ENCODE results near the gene RAPGEF5. TPM values are rescaled to one million over a fixed set of nuclear protein-coding genes. Genes with fewer than 3 reads are reported as not detected.

RAPGEF5 gene
- total RNA-seq, 5 donors from 2014 or later (not counting 1 experiment from before 2014, with no cell fraction given), result 0.12 to 2.4 (median 0.61) TPM

- Histone ChIP-seq H3K4me1 (ENCODE audit: control insufficient read depth in 1 of 2, extremely low read depth in 1 of 2, insufficient read depth in 2 of 2, low read length in 2 of 2) (no peaks in the 10 kb centered on the region), H3K27ac (ENCODE audit: low read length) (no peak overlapping the region), H3K9me3 (no peaks in the 10 kb centered on the region), H3K27me3 (replicated peaks in 1 of 2; ENCODE audit: control insufficient read depth in 2 of 2, extremely low read depth in 1 of 2, insufficient read depth in 2 of 2, low read length in 1 of 2) (peaks cover 0 to 11% of the 10 kb centered on the region in 2 experiments), H3K4me3 (ENCODE audit: control insufficient read depth in 1 of 2, extremely low read depth in 1 of 2, low read length in 1 of 2) (no peak overlapping the region), H3K36me3 (ENCODE audit: control insufficient read depth in 2 of 2, extremely low read depth in 1 of 2, insufficient read depth in 1 of 2, low read length in 1 of 2) (no peaks in the 10 kb centered on the region)
- POLR2A ChIA-PET, result interaction anchor here in 1 of 2 donors (0.6 kb wide), 1 partner anchor 12 kb away, joined by 3 read pairs; no protein-coding TSS in a partner anchor
- H3K27ac Mint-ChIP-seq, result no peak overlapping the region
- no peaks in the 10 kb centered on the region for H3K27me3 Mint-ChIP-seq
- 90% methylated on average over 5 of the region's 8 CpGs for WGBS (ENCODE audit: insufficient coverage)
- no peaks in the 10 kb centered on the region for H3K4me1 Mint-ChIP-seq
- CTCF ChIA-PET, result no interaction called here
- H3K4me3 Mint-ChIP-seq, result no peak overlapping the region
- DNase-seq (no peak), ATAC-seq (replicated peaks in 1 of 4) (no peak)
- H3K9me3 Mint-ChIP-seq, result no peaks in the 10 kb centered on the region
- H3K36me3 Mint-ChIP-seq, result no peaks in the 10 kb centered on the region
Observed at GRCh38 chr7:22190736-22191135, 166.2 kb downstream of the RAPGEF5 start.

DNA sequence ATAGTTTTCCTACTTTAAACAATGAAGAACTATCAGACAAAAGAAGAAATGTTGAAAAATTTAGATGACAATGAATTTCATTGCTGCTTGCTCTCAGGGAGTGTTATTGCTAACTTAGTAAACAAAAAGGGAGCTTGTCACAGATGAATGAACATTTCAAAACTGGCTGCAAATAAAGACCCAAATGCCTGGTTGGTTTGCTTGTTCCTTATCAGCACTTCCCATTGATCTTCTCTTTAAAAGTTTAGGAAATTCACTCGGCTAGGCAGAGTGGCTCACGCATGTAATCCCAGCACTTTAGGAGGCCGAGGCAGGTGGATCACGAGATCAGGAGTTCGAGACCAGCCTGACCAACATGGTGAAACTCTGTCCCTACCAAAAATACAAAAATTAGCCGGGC, 167.2 kb downstream of the RAPGEF5 start:
- Histone ChIP-seq H3K4me1 (ENCODE audit: control insufficient read depth in 1 of 2, extremely low read depth in 1 of 2, insufficient read depth in 2 of 2, low read length in 2 of 2) (no peaks in the 10 kb centered on the region), H3K9me3 (no peaks in the 10 kb centered on the region), H3K27me3 (replicated peaks in 1 of 2; ENCODE audit: control insufficient read depth in 2 of 2, extremely low read depth in 1 of 2, insufficient read depth in 2 of 2, low read length in 1 of 2) (peaks cover 0 to 11% of the 10 kb centered on the region in 2 experiments), H3K27ac (ENCODE audit: low read length) (no peak overlapping the region), H3K36me3 (ENCODE audit: control insufficient read depth in 2 of 2, extremely low read depth in 1 of 2, insufficient read depth in 1 of 2, low read length in 1 of 2) (no peaks in the 10 kb centered on the region), H3K4me3 (ENCODE audit: control insufficient read depth in 1 of 2, extremely low read depth in 1 of 2, low read length in 1 of 2) (no peak overlapping the region)
- 97% methylated on average over 4 of the region's 6 CpGs for WGBS (ENCODE audit: insufficient coverage)
- no peaks in the 10 kb centered on the region for H3K9me3 Mint-ChIP-seq
- ChIA-PET CTCF (no interaction called here), POLR2A (no interaction called here)
- no peak overlapping the region for H3K27ac Mint-ChIP-seq
- H3K4me3 Mint-ChIP-seq, result no peak overlapping the region
- no peak for DNase-seq
- no peaks in the 10 kb centered on the region for H3K27me3 Mint-ChIP-seq
- no peak for ATAC-seq (replicated peaks in 1 of 4)
- H3K36me3 Mint-ChIP-seq, result no peaks in the 10 kb centered on the region
- no peaks in the 10 kb centered on the region for H3K4me1 Mint-ChIP-seq

GRCh38 chr7:22189230-22189629, 167.7 kb downstream of the RAPGEF5 start:
- ChIA-PET POLR2A (no interaction called here), CTCF (interaction anchor here in 1 of 2 donors (0.6 kb wide), 1 partner anchor 604 kb away, joined by 4 read pairs; no protein-coding TSS in a partner anchor)
- no peaks in the 10 kb centered on the region for H3K4me1 Mint-ChIP-seq
- no peak overlapping the region for H3K27ac ChIP-seq (ENCODE audit: low read length)
- no peaks in the 10 kb centered on the region for H3K4me1 ChIP-seq (ENCODE audit: control insufficient read depth in 1 of 2, extremely low read depth in 1 of 2, insufficient read depth in 2 of 2, low read length in 2 of 2)
- H3K4me3 Mint-ChIP-seq, result no peak overlapping the region
- H3K36me3 ChIP-seq (ENCODE audit: control insufficient read depth in 2 of 2, extremely low read depth in 1 of 2, insufficient read depth in 1 of 2, low read length in 1 of 2), result no peaks in the 10 kb centered on the region
- ATAC-seq (replicated peaks in 1 of 4) (no peak), DNase-seq (no peak)
- 80% methylated on average over 1 of the region's 3 CpGs for WGBS (ENCODE audit: insufficient coverage)
- H3K36me3 Mint-ChIP-seq, result no peaks in the 10 kb centered on the region
- H3K4me3 ChIP-seq (ENCODE audit: control insufficient read depth in 1 of 2, extremely low read depth in 1 of 2, low read length in 1 of 2), result no peak overlapping the region
- no peak overlapping the region for H3K27ac Mint-ChIP-seq
- H3K27me3 Mint-ChIP-seq, result no peaks in the 10 kb centered on the region
- H3K27me3 ChIP-seq (replicated peaks in 1 of 2; ENCODE audit: control insufficient read depth in 2 of 2, extremely low read depth in 1 of 2, insufficient read depth in 2 of 2, low read length in 1 of 2), result peaks cover 0 to 11% of the 10 kb centered on the region in 2 experiments
- H3K9me3 Mint-ChIP-seq, result no peaks in the 10 kb centered on the region
- no peaks in the 10 kb centered on the region for H3K9me3 ChIP-seq

- Mint-ChIP-seq H3K36me3 (no peaks in the 10 kb centered on the region), H3K4me1 (no peaks in the 10 kb centered on the region), H3K4me3 (no peak overlapping the region), H3K27ac (no peak overlapping the region), H3K9me3 (no peaks in the 10 kb centered on the region), H3K27me3 (no peaks in the 10 kb centered on the region)
- H3K27me3 ChIP-seq (replicated peaks in 1 of 2; ENCODE audit: control insufficient read depth in 2 of 2, extremely low read depth in 1 of 2, insufficient read depth in 2 of 2, low read length in 1 of 2), result peaks cover 0 to 3% of the 10 kb centered on the region in 2 experiments
- DNase-seq, result no peak
- 72% methylated on average over 2 of the region's 6 CpGs for WGBS (ENCODE audit: insufficient coverage)
- H3K4me3 ChIP-seq (ENCODE audit: control insufficient read depth in 1 of 2, extremely low read depth in 1 of 2, low read length in 1 of 2), result no peak overlapping the region
- ChIA-PET POLR2A (no interaction called here), CTCF (no interaction called here)
- no peaks in the 10 kb centered on the region for H3K36me3 ChIP-seq (ENCODE audit: control insufficient read depth in 2 of 2, extremely low read depth in 1 of 2, insufficient read depth in 1 of 2, low read length in 1 of 2)
- H3K4me1 ChIP-seq (ENCODE audit: control insufficient read depth in 1 of 2, extremely low read depth in 1 of 2, insufficient read depth in 2 of 2, low read length in 2 of 2), result no peaks in the 10 kb centered on the region
- H3K9me3 ChIP-seq, result no peaks in the 10 kb centered on the region
- ATAC-seq (replicated peaks in 1 of 4), result no peak
- H3K27ac ChIP-seq (ENCODE audit: low read length), result no peak overlapping the region
Observed at GRCh38 chr7:22187691-22188348, 169.1 kb downstream of the RAPGEF5 start.

DNA sequence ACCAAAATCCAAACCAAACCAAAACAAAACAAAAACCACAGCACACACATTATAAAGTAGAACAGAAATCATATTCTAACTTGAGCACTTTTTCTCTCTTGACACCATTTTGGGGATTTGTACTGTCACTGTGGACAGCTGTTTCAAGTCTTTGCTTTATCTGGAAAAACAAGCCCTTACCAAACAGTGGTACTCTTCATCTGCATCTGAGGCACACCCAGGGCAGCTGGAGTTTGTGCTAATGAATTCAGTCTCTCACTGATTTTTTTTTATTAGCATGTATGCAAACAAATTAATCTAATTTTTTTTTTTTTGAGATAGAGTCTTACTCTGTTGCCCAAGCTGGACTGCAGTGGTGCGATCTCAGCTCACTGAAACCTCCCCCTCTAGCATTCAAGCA, 171.4 kb downstream of the RAPGEF5 start:
- H3K36me3 ChIP-seq (ENCODE audit: control insufficient read depth in 2 of 2, extremely low read depth in 1 of 2, insufficient read depth in 1 of 2, low read length in 1 of 2), result no peaks in the 10 kb centered on the region

GRCh38 chr7:22184549-22185199, 172.3 kb downstream of the RAPGEF5 start:
- H3K27me3 Mint-ChIP-seq, result peaks cover 2 to 20% of the 10 kb centered on the region in 2 donors
- POLR2A ChIA-PET, result no interaction called here

More for the DNA sequence above, 171.4 kb downstream of the RAPGEF5 start:
- H3K27ac Mint-ChIP-seq, result no peak overlapping the region
- no peaks in the 10 kb centered on the region for H3K9me3 Mint-ChIP-seq
- H3K4me3 ChIP-seq (ENCODE audit: control insufficient read depth in 1 of 2, extremely low read depth in 1 of 2, low read length in 1 of 2), result no peak overlapping the region
- H3K4me3 Mint-ChIP-seq, result no peak overlapping the region
- H3K27me3 Mint-ChIP-seq, result peaks cover 0 to 14% of the 10 kb centered on the region in 2 donors
- H3K9me3 ChIP-seq, result no peaks in the 10 kb centered on the region
- H3K27ac ChIP-seq (ENCODE audit: low read length), result no peak overlapping the region
- H3K27me3 ChIP-seq (replicated peaks in 1 of 2; ENCODE audit: control insufficient read depth in 2 of 2, extremely low read depth in 1 of 2, insufficient read depth in 2 of 2, low read length in 1 of 2), result no peaks in the 10 kb centered on the region
- no peaks in the 10 kb centered on the region for H3K4me1 Mint-ChIP-seq
- no peaks in the 10 kb centered on the region for H3K36me3 Mint-ChIP-seq
- no peak for ATAC-seq (replicated peaks in 1 of 4)
- no CpG with 5 or more reads among the region's 1 CpG for WGBS (ENCODE audit: insufficient coverage)
- ChIA-PET CTCF (no interaction called here), POLR2A (interaction anchor here in 1 of 2 donors (0.6 kb wide), 2 partner anchors 12 to 300 kb away, joined by 3 read pairs; no protein-coding TSS in a partner anchor)
- DNase-seq, result no peak
- no peaks in the 10 kb centered on the region for H3K4me1 ChIP-seq (ENCODE audit: control insufficient read depth in 1 of 2, extremely low read depth in 1 of 2, insufficient read depth in 2 of 2, low read length in 2 of 2)

More at GRCh38 chr7:22184549-22185199, 172.3 kb downstream of the RAPGEF5 start:
- no peak overlapping the region for H3K27ac Mint-ChIP-seq
- H3K27me3 ChIP-seq (replicated peaks in 1 of 2; ENCODE audit: control insufficient read depth in 2 of 2, extremely low read depth in 1 of 2, insufficient read depth in 2 of 2, low read length in 1 of 2), result no peaks in the 10 kb centered on the region
- H3K4me3 ChIP-seq (ENCODE audit: control insufficient read depth in 1 of 2, extremely low read depth in 1 of 2, low read length in 1 of 2), result no peak overlapping the region
- H3K36me3 ChIP-seq (ENCODE audit: control insufficient read depth in 2 of 2, extremely low read depth in 1 of 2, insufficient read depth in 1 of 2, low read length in 1 of 2), result no peaks in the 10 kb centered on the region
- H3K36me3 Mint-ChIP-seq, result no peaks in the 10 kb centered on the region
- H3K4me1 ChIP-seq (ENCODE audit: control insufficient read depth in 1 of 2, extremely low read depth in 1 of 2, insufficient read depth in 2 of 2, low read length in 2 of 2), result no peaks in the 10 kb centered on the region
- no CpG with 5 or more reads among the region's 5 CpGs for WGBS (ENCODE audit: insufficient coverage)
- DNase-seq, result no peak
- no peak overlapping the region for H3K27ac ChIP-seq (ENCODE audit: low read length)
- H3K4me1 Mint-ChIP-seq, result no peaks in the 10 kb centered on the region
- H3K9me3 Mint-ChIP-seq, result no peaks in the 10 kb centered on the region
- H3K4me3 Mint-ChIP-seq, result no peak overlapping the region
- no peak for ATAC-seq (replicated peaks in 1 of 4)
- CTCF ChIA-PET, result no interaction called here
- no peaks in the 10 kb centered on the region for H3K9me3 ChIP-seq
